ENCODE data around the gene ECE2. TPM values are rescaled to one million over a fixed set of nuclear protein-coding genes. Genes with fewer than 3 reads are reported as not detected.
A peak's percentile ranks its signal among the peaks of the same experiment; 100 is the strongest.

ECE2 gene
- total RNA-seq, 2 donors from 2014 or later: not detected

GRCh38 chr3:184229394-184230080 lies 46.3 kb upstream of the ECE2 start, which contains the start of gene VWA5B2:
Gene VWA5B2, plus strand, starts transcription at chr3:184229585. Its CDS starts 944 bp downstream, at chr3:184230529.
- peak; percentile 90 for DNase-seq
- no peaks in the 10 kb centered on the region for H3K9me3 Mint-ChIP-seq
- Histone ChIP-seq H3K9me3 (ENCODE audit: control insufficient read depth, low read length) (no peaks in the 10 kb centered on the region), H3K36me3 (ENCODE audit: control insufficient read depth, insufficient read depth, low read length) (no peaks in the 10 kb centered on the region), H3K27me3 (ENCODE audit: control insufficient read depth, insufficient read depth, low read length, poor library complexity, severe bottlenecking) (peaks cover 94% of the 10 kb centered on the region), H3K9ac (ENCODE audit: extremely low read depth, low read length, poor library complexity, severe bottlenecking) (no peak within 1 kb of the TSS), H3K4me1 (ENCODE audit: control insufficient read depth, insufficient read depth, low read length) (no peaks in the 10 kb centered on the region), H3K27ac (ENCODE audit: low read depth, low read length) (no peak within 1 kb of the TSS), H3K4me3 (ENCODE audit: low read length) (peak within 1 kb of the TSS; percentile 73)
- WGBS, 2 experiments (ENCODE audit: insufficient coverage in 1 of 2, insufficient read length in 1 of 2): 1% methylated on average over 37 to 66 of the region's 66 CpGs
- TF ChIP-seq CTCF (conservative IDR thresholded peaks at IDR 0.05): peak; percentile 61
- H3K4me3 Mint-ChIP-seq: peak within 1 kb of the TSS; percentile 45
- peaks cover 84% of the 10 kb centered on the region for H3K27me3 Mint-ChIP-seq (ENCODE audit: insufficient read depth)
- H3K27ac Mint-ChIP-seq: no peak within 1 kb of the TSS
- H3K36me3 Mint-ChIP-seq (ENCODE audit: low read depth): no peaks in the 10 kb centered on the region
- peaks cover 2% of the 10 kb centered on the region for H3K4me1 Mint-ChIP-seq

GRCh38 chr3:184230081-184230602 lies 45.7 kb upstream of the ECE2 start:
- H3K36me3 Mint-ChIP-seq (ENCODE audit: low read depth): no peaks in the 10 kb centered on the region
- no peaks in the 10 kb centered on the region for H3K9me3 Mint-ChIP-seq
- H3K4me3 Mint-ChIP-seq: peak overlapping the region; percentile 45
- DNase-seq: peak; percentile 69
- H3K27ac ChIP-seq (ENCODE audit: low read depth, low read length): no peak overlapping the region
- no peaks in the 10 kb centered on the region for H3K9me3 ChIP-seq (ENCODE audit: control insufficient read depth, low read length)
- H3K27ac Mint-ChIP-seq: no peak overlapping the region
- no peak overlapping the region for H3K9ac ChIP-seq (ENCODE audit: extremely low read depth, low read length, poor library complexity, severe bottlenecking)
- WGBS, 2 experiments (ENCODE audit: insufficient coverage in 1 of 2, insufficient read length in 1 of 2): 3 to 4% methylated on average over 38 to 61 of the region's 61 CpGs
- H3K4me1 ChIP-seq (ENCODE audit: control insufficient read depth, insufficient read depth, low read length): no peaks in the 10 kb centered on the region
- TF ChIP-seq CTCF (conservative IDR thresholded peaks at IDR 0.05): no peak
- peaks cover 86% of the 10 kb centered on the region for H3K27me3 Mint-ChIP-seq (ENCODE audit: insufficient read depth)
- H3K27me3 ChIP-seq (ENCODE audit: control insufficient read depth, insufficient read depth, low read length, poor library complexity, severe bottlenecking): peaks cover 94% of the 10 kb centered on the region
- no peaks in the 10 kb centered on the region for H3K36me3 ChIP-seq (ENCODE audit: control insufficient read depth, insufficient read depth, low read length)
- H3K4me3 ChIP-seq (ENCODE audit: low read length): no peak overlapping the region
- H3K4me1 Mint-ChIP-seq: peaks cover 2% of the 10 kb centered on the region

DNA sequence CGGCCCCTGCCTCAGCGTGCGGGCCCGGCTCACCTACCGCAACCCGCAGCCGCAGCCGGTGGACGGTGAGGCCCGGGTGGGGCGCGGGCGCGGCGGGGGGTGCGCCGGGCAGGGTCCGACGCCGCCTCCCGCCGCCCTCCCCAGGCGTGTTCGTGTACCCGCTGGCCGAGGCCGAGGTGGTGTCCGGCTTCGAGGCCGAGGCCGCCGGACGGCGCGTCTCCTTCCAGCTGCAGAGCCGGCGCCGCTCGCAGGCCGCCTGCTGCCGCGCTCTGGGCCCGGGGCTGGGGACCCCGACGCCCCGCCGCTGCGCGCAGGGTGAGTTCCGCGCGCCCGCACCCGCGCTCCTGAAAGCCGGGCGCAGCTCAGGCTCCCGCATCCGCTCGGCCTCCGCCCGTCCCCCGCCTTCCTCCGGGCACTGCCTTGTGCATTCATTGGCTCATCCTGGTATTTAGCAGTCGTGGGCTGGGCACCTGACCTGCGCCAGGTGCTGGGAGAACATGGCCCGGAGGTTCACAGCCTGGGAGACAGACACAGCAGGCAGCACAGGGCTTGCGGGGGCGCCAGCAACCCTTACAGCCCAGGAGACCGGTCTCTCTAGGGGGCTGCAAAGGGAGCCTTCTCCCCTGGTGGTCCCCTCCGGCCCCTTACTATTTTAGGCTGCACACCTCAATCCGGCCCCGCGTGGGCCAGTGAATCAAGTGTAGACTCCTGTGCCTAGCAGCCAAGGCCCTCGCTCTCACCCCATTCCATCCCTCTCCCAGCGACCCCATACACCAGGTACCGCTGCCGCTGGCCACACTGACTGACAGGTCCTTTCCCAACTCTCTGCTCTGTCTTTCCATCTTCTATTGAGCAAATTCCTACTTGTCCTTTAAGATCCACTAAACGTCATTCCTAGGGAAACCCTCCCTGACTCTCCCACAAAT lies 45.0 kb upstream of the ECE2 start:
- DNase-seq: peak; percentile 78
- Histone ChIP-seq H3K9me3 (ENCODE audit: control insufficient read depth, low read length) (no peaks in the 10 kb centered on the region), H3K36me3 (ENCODE audit: control insufficient read depth, insufficient read depth, low read length) (no peaks in the 10 kb centered on the region), H3K27ac (ENCODE audit: low read depth, low read length) (no peak overlapping the region), H3K9ac (ENCODE audit: extremely low read depth, low read length, poor library complexity, severe bottlenecking) (no peak overlapping the region), H3K4me3 (ENCODE audit: low read length) (no peak overlapping the region), H3K4me1 (ENCODE audit: control insufficient read depth, insufficient read depth, low read length) (peaks cover 3% of the 10 kb centered on the region), H3K27me3 (ENCODE audit: control insufficient read depth, insufficient read depth, low read length, poor library complexity, severe bottlenecking) (peaks cover 91% of the 10 kb centered on the region)
- no peak for TF ChIP-seq CTCF (conservative IDR thresholded peaks at IDR 0.05)
- WGBS, 2 experiments (ENCODE audit: insufficient coverage in 1 of 2, insufficient read length in 1 of 2): 11 to 28% methylated on average over 13 to 79 of the region's 79 CpGs
- Mint-ChIP-seq H3K36me3 (ENCODE audit: low read depth) (no peaks in the 10 kb centered on the region), H3K4me1 (peaks cover 5% of the 10 kb centered on the region), H3K27ac (no peak overlapping the region), H3K4me3 (peak overlapping the region; percentile 47), H3K9me3 (no peaks in the 10 kb centered on the region), H3K27me3 (ENCODE audit: insufficient read depth) (peaks cover 86% of the 10 kb centered on the region)

Data from endodermal cell (in vitro differentiated cells).